IPS-18c (cell line): Measurements from ENCODE around the gene ANO4.

Experiments used
- H3K4me3 ChIP-seq: 2 replicates; pipeline ENCODE4 v1.7.0; 2013; ENCODE audit warnings: low read depth, mild to moderate bottlenecking, low read length, moderate library complexity; ENCODE audit not compliant: insufficient read depth
- H3K9me3 ChIP-seq: one replicate; pipeline ENCODE4 v1.6.1; 2013; ENCODE audit warnings: mild to moderate bottlenecking, low read length, moderate library complexity; ENCODE audit not compliant: control insufficient read depth, insufficient read depth

ANO4 gene

DNA sequence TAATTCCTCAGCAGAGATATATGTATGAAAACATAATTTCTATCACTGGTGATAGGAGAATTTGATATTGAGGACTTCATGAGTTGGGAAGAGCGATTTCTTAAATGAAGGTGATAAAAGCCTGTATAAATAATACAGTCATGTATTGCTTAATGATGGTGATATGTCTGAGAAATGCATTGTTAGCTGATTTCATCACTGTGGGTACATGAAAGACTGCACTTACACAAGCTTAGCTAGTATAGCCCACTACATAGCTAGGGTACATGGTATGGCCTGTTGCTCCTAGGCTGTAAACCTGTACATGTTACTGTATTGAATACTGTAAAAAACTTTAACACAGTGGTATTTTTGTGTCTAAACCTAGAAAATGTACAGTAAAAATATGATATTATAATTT lies 63.4 kb downstream of the ANO4 start:
- no peak overlapping the region for H3K4me3 ChIP-seq
- H3K9me3 ChIP-seq: no peaks in the 10 kb centered on the region

DNA sequence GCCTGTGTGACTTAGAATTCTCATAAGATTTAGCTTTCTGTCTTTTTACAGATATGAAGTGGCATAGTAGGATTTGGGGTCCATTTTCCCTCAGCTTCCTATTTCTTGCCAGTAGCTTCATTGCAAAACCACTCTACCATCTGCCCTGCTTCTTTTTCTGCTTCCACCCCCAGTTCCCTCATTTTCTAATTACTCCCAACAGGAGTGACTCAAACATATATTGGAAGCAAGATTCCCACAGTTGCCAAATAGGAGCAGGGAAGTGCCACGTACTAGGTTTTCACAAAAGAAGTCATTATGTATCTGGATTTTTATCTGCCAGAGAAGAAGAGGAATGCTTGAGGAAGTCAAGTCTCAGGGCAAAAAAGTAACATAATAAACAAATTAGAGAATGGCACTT lies 64.1 kb downstream of the ANO4 start:
- H3K9me3 ChIP-seq: no peaks in the 10 kb centered on the region
- no peak overlapping the region for H3K4me3 ChIP-seq

DNA sequence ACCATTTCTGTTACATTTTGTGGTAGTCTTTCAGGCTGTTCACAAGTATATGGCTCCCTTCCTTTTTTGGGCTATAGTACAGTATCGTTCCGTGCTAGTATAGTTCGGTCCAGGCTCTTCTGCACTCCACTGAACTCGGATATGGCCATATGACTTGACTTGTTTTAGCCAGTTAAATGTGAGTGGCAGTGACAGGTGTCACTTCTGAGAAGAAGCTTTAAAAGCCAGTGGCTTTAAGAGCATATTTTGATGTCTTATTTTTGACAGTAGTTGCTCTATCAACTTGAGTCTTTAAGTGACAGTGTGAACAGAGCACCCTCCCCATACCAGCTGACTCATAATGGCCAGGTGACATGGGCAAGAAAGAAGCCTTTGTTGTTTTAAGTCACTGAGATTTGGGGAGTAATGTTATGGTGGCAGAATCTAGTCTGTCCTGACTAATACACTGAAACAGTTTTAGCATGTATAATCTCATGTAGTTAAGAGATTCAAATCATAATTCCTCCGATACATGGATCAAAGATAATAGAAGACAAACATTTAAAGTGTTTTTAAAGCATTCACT lies 64.6 kb downstream of the ANO4 start:
- H3K9me3 ChIP-seq: no peaks in the 10 kb centered on the region
- no peak overlapping the region for H3K4me3 ChIP-seq

DNA sequence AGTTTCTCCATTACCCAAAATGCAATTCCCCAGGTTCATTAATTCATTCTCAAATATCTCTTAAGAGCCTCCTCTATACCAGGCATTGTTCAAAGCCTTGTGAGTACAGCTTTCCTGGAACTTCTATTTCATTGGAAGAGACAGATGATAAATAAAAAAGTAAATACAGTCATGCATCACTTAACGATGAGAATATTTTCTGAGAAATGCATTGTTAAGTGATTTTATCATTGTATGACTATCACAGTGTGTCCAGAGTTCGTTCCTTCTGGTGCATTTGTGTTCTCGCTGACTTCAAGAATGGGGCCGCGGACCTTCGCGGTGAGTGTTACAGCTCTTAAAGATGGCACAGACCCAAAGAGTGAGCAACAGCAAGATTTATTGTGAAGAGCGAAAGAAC lies 66.0 kb downstream of the ANO4 start:
- Histone ChIP-seq H3K4me3 (no peak overlapping the region), H3K9me3 (no peaks in the 10 kb centered on the region)

DNA sequence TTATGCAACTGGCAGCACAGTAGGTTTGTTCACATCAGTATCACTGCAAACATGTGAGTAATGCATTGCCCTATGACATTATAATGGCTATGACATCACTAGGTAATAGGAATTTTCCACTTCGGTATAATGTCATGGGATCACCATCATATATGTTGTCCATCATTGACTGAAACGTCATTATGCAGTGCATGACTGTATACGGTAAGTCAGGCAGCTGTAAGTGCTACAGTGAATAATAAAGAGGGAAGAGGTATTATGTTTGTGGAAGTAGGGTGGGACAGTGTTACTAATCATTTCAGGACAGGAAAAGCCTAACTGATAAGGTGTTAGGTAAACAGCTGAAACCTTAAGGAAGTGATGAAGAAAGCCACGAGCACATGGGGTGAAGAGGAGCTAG lies 68.1 kb downstream of the ANO4 start:
- no peak overlapping the region for H3K4me3 ChIP-seq
- H3K9me3 ChIP-seq: no peaks in the 10 kb centered on the region

DNA sequence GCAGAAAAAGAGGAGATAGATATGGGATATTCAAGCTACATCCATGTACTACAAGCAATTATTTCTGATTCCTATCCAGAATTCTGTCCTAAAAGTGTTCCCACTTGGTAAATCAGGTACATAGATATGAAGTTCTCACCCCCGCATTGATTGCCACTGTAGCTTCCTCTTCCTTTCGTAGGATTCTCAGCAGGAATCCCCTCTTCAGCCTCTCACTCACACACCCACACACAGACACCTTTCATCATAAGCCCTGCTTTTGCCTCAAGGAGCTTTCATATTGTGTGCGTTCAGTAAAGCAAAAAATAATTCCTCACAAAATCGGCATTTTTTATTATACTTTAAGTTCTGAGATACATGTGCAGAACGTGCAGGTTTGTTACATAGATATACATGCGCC lies 69.8 kb downstream of the ANO4 start:
- Histone ChIP-seq H3K9me3 (no peaks in the 10 kb centered on the region), H3K4me3 (no peak overlapping the region)

DNA sequence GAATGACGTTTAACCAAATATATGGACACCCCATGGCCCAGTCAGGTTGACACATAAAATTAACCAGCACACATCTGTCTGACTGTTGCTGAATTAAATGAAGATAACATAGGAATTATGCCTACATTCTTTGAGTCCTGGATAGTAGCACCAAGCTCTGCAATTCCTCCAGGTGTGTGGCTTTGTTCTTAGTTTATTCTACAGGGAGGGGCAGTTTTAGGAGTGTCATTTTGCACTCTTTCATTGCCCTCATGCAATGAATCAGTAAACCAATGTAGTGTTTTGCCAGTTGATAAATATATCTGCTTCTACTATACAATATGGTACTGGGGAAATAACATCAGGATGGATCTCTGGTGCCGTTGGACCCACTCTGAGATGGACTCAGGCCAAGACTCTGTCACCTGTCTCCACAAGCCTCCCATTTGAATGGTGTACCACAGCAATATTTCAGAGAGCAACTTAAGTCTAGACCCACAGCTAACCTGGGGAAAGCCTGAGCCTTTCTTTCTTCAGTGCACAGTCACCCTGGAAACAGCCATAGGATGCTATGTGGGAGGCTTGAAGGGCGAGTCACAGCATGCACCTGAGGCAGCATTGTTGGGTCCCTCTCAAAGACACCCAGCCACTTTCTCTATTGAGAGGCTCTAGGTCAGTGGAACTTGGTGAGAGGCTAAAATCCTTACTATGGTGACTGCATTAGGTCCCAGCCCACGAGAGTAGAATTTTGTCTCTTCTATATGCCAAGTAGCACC lies 73.2 kb downstream of the ANO4 start:
- H3K4me3 ChIP-seq: no peak overlapping the region
- H3K9me3 ChIP-seq: no peaks in the 10 kb centered on the region

DNA sequence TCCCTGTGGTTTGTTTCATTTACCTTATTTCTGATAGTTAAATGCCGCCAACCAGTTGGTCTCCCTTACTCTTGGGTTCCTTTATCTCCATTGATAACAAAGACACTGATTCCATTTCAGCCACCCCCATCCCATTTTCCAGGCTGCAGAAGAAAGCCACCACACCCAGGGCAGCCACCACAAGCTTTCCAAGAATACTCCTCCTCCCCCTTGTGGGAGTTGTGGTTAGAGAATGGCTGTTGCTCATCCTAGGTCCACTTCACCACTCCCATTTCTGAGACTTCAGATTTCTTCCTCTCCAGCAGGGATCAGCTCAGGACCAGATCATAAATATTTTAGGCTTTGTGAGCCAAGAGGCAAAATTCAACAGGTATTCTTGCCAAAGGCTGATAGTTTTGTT lies 73.9 kb downstream of the ANO4 start:
- H3K4me3 ChIP-seq: no peak overlapping the region
- H3K9me3 ChIP-seq: no peaks in the 10 kb centered on the region

DNA sequence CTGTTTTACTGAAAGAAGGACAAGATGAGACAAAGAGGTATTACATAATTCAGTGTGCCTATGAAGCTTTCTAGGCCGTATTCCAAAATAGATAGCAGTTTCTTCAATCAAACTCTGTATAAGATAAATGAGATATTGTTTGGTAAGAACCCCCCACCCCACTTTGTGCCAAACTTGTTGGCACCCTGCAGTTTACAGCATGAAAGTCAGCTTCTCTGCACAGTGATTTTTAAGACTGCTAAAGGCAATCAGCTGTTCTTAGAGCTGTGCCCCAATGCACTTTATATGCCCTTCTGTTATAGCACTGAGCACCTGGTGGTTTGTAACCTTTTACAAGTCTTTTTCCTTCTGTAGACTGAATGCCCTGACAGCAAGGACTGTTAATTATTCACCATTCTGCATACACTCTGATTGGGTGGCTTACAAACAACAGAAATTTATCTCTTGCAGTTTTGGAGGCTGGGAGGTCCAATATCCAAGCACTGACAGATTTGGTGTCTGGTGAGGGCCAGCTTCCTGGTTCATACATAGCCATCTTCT lies 76.7 kb downstream of the ANO4 start:
- H3K4me3 ChIP-seq: no peak overlapping the region
- H3K9me3 ChIP-seq: no peaks in the 10 kb centered on the region

DNA sequence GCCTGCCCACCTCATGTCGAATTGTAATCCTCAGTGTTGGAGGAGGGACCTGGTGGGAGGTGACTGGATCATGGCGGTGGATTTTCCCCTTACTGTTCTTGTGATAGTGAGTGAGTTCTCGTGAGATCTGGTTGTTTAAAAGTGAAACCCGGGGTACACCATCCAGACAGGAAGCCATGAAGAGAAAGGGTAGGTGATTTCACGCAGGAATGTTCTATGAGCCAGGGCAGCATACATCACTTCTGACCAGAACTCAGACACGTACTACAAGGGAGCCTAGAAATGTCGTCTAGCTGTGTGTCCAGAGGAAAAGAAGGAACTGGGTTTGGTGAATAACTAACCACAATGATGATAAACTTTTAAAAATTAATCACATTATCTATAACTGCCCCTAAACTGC lies 80.6 kb downstream of the ANO4 start:
- Histone ChIP-seq H3K4me3 (no peak overlapping the region), H3K9me3 (no peaks in the 10 kb centered on the region)

DNA sequence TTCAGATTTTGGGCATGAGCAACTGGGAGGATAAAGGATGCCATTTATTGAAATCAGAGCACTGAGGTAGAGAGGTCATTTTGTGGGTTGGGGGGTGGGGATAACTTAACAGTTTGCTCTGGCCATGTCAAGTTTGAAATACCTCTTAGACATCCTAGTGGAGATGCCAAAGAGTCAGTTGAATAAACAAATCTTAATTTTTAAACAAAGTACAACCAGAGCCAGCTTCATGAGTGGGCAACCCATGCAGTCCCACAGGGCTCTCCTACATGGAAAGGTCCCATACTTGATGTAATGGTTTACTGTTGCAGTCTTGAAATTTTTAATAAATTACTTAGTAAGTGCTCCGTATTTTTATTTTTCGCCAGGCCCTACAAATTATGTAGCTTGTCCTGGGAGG lies 81.2 kb downstream of the ANO4 start:
- Histone ChIP-seq H3K9me3 (no peaks in the 10 kb centered on the region), H3K4me3 (no peak overlapping the region)

DNA sequence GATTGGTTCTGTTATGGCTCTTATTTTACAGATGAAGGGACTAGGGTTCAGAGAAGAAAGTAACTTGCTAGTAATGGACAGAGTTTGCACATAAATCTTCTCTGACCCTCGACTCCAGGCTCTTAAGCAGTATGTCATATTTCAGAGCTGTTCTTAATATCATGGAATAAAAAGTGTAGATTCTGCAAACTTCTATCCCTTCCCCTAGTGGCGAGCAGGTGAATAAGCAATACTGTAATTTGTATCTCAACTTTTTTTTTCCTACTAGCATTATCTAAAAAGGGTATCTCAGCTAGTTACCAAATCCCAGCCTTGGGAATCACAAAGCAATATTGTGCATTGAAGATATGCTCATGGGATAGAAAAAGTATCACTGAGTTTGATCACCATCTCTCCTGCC lies 83.2 kb downstream of the ANO4 start:
- H3K4me3 ChIP-seq: no peak overlapping the region
- no peaks in the 10 kb centered on the region for H3K9me3 ChIP-seq

DNA sequence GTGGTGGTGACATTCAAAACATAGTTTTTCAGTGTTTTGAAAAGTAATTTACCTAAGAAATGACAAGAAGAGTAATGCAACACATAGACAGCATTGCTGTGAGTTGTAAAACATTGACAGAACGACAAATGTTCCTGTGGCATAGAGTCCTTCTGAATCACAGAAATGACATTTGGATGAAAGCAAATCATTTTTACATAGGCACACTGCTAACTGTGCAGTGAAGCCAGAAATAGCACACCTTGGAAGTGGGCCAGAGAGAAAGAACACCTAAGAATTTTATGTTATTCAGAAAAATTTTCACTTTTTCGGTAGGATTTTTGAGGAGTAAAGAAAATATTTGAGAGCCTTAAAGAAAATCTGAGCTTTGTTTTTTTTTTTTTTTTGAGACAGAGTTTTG lies 100.6 kb downstream of the ANO4 start:
- Histone ChIP-seq H3K4me3 (no peak overlapping the region), H3K9me3 (no peaks in the 10 kb centered on the region)

DNA sequence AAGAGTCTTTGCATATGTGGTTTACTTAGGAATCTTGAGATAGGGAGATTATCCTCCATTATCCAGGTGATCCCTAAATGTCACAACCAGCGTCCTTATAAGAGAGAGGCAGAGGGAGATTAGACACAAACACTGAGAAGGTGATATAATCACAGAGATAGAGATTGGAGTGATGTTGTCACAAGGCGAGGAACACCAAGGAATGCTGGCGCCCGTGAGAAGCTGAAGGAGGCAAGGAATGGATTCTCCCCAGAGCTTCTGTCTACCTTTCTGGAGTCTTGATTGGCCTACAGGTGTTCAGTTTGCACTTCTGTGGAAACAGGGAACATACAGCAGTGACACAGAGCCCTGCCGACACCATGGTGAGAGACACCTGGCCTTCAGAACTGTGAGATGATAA lies 101.6 kb downstream of the ANO4 start:
- H3K4me3 ChIP-seq: no peak overlapping the region
- no peaks in the 10 kb centered on the region for H3K9me3 ChIP-seq

DNA sequence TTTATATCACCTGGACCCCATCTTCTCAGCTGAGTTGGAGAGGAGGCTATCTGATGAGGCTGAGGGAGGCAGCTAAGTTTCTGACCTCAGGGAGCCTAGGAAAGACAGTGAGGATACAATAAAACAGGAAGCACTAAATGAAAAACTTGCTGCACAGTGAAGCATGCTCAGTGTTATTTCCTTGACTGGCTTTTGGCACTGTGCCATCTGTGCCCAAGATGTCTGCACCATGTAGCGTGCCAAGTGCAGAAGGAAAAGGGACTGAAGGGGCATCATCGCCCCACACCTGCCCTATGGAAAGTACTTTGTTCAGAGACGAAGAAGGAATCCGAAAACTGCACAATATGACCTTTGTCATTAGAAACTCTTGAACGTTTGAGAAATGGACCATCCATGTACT lies 102.7 kb downstream of the ANO4 start:
- H3K9me3 ChIP-seq: no peaks in the 10 kb centered on the region
- H3K4me3 ChIP-seq: no peak overlapping the region

DNA sequence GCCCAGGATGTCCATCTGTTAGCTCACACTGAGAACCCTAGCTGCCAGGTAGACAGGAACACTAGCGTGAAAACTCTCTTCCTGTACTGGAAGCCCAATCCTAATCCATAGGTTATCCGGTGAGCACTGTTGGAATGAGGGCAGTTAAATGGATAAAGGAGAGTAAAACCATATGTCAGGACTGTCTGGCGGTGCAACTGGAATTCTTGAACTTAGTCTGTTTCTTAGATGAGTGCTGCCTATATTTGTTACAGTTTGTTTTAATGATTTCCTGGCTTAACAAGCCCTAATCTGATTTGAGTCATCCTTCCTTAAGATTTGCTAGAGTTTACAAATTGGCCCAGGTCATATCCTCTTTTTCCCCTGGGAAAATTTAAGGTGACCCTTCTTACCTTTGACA lies 104.7 kb downstream of the ANO4 start:
- Histone ChIP-seq H3K4me3 (no peak overlapping the region), H3K9me3 (no peaks in the 10 kb centered on the region)

DNA sequence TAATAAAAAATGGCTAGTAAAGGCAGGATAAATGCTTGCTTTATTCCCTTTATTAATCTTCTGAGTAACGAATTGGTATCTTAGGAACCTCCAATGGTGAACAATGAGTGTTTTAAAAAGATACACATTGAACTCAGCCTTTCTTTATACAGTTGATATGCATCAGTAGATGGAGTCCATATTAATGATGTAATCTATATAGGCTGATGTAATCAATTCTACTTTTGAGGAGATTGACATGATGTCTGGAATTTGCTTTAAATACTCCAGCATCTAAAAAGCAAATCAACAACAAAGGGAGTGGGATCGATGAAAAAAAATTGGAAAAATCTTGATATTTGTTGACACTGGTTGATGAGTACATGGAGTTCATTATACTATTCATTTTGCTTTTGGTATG lies 106.2 kb downstream of the ANO4 start:
- no peak overlapping the region for H3K4me3 ChIP-seq

DNA sequence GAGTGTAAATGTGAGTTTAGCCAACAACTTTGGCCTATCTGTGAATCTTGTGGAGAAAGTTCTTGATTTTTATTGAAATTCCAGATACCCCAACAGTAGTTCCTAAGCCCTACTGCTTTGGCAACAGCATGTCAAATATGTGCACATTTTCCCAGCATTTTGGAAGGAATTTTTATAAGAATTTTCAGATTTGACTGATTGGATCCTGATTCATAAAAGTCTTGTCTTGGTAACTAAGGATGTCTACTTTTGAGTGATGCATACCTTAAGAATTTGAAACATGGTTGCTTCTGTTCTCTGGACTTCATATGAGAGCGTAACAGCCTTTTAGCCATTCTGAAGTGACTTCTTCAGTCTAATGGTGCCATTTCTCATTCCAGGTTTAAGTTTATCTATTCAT lies 106.7 kb downstream of the ANO4 start:
- Histone ChIP-seq H3K4me3 (no peak overlapping the region), H3K9me3 (no peaks in the 10 kb centered on the region)

More for the DNA sequence above, 106.2 kb downstream of the ANO4 start:
- H3K9me3 ChIP-seq: no peaks in the 10 kb centered on the region

DNA sequence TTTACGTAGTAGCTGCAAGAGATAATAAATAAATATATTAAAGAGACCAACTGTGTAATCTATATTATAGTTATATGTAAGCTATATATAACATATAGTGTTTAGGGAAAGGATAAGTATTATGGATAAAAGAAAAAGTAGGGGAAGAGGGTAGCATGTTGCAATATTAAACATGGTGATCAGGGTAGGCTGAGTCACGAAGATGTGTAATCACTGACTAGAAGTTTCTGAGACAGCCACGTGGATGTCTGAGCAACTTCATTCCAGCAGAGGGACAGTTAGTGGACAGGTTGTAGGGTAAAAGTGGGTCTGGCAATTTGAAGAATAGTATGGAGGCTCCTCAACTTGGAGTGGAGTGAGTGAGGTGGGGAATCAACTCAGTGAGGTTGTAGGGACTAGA lies 109.7 kb downstream of the ANO4 start:
- Histone ChIP-seq H3K4me3 (no peak overlapping the region), H3K9me3 (no peaks in the 10 kb centered on the region)
